Effector memory CD4-positive, alpha-beta T cell (primary cell): ENCODE measurements around the gene SH2D2A.
A peak's percentile ranks its signal among the peaks of the same experiment; 100 is the strongest.

Experiments used
- DNase-seq, 3 donors: peaks; one replicate each; pipeline ENCODE4 v3.0.0-alpha.2; 2020
- H3K27ac ChIP-seq: 2 replicates; pipeline ENCODE4 v1.7.0; 2013; ENCODE audit warnings: mild to moderate bottlenecking, low read length, moderate library complexity; ENCODE audit not compliant: insufficient read depth, poor library complexity, severe bottlenecking
- H3K27me3 ChIP-seq: replicated peaks from 2 replicates; pipeline ENCODE4 v1.7.0; 2013; ENCODE audit warnings: mild to moderate bottlenecking, low read length; ENCODE audit not compliant: insufficient read depth, control insufficient read depth, poor library complexity, severe bottlenecking
- H3K36me3 ChIP-seq: 2 replicates; pipeline ENCODE4 v1.7.0; 2013; ENCODE audit warnings: mild to moderate bottlenecking, low read length, moderate library complexity; ENCODE audit not compliant: control insufficient read depth, insufficient read depth
- H3K4me1 ChIP-seq: 2 replicates; pipeline ENCODE4 v1.7.0; 2013; ENCODE audit warnings: low read length, mild to moderate bottlenecking; ENCODE audit not compliant: control insufficient read depth, insufficient read depth, poor library complexity, severe bottlenecking
- H3K4me3 ChIP-seq: 2 replicates; pipeline ENCODE4 v1.7.0; 2013; ENCODE audit warnings: low read length, low read depth, mild to moderate bottlenecking; ENCODE audit not compliant: insufficient read depth, poor library complexity, severe bottlenecking
- H3K9me3 ChIP-seq: 2 replicates; pipeline ENCODE4 v1.7.0; 2013; ENCODE audit warnings: mild to moderate bottlenecking, low read length, moderate library complexity; ENCODE audit not compliant: control insufficient read depth
- total RNA-seq, 3 donors: gene quantifications; one replicate each; lab custom pipeline; 2026; lab: John Stamatoyannopoulos, UW

Gene SH2D2A
- total RNA-seq: 69.5 to 116 (median 114) reads per million in 3 donors

GRCh38 chr1:156816561-156817328 is at the start of gene SH2D2A:
Gene SH2D2A, minus strand, starts transcription at chr1:156816848. Its CDS starts 140 bp downstream, at chr1:156816708.
- DNase-seq: peak; percentile 96 to 97 (median 96)
- H3K27ac ChIP-seq: peak within 1 kb of the TSS; percentile 99
- peaks cover 50% of the 10 kb centered on the region for H3K4me1 ChIP-seq
- no peaks in the 10 kb centered on the region for H3K9me3 ChIP-seq
- peaks cover 12% of the 10 kb centered on the region for H3K36me3 ChIP-seq
- no peaks in the 10 kb centered on the region for H3K27me3 ChIP-seq
- H3K4me3 ChIP-seq: peak within 1 kb of the TSS; percentile 55

- DNase-seq: no peak
- peaks cover 12% of the 10 kb centered on the region for H3K4me1 ChIP-seq
- H3K4me3 ChIP-seq: no peak overlapping the region
- no peak overlapping the region for H3K27ac ChIP-seq
- H3K36me3 ChIP-seq: no peaks in the 10 kb centered on the region
- H3K27me3 ChIP-seq: peaks cover 30% of the 10 kb centered on the region
- H3K9me3 ChIP-seq: no peaks in the 10 kb centered on the region
These were observed 49.2 kb upstream of the SH2D2A start for GRCh38 chr1:156865865-156866248.

GRCh38 chr1:156865258-156865657 is 48.6 kb upstream of the SH2D2A start:
- Histone ChIP-seq H3K4me3 (no peak overlapping the region), H3K27me3 (peaks cover 33% of the 10 kb centered on the region), H3K27ac (no peak overlapping the region), H3K36me3 (no peaks in the 10 kb centered on the region), H3K9me3 (no peaks in the 10 kb centered on the region), H3K4me1 (peaks cover 18% of the 10 kb centered on the region)
- no peak for DNase-seq

- no peaks in the 10 kb centered on the region for H3K9me3 ChIP-seq
- DNase-seq: no peak
- H3K27ac ChIP-seq: no peak overlapping the region
- no peak overlapping the region for H3K4me3 ChIP-seq
- H3K4me1 ChIP-seq: peaks cover 23% of the 10 kb centered on the region
- peaks cover 33% of the 10 kb centered on the region for H3K27me3 ChIP-seq
- H3K36me3 ChIP-seq: no peaks in the 10 kb centered on the region
These were observed 48.1 kb upstream of the SH2D2A start for GRCh38 chr1:156864796-156865195.

GRCh38 chr1:156863631-156864030 is 47.0 kb upstream of the SH2D2A start:
- Histone ChIP-seq H3K27ac (no peak overlapping the region), H3K36me3 (no peaks in the 10 kb centered on the region), H3K27me3 (peaks cover 33% of the 10 kb centered on the region), H3K4me3 (no peak overlapping the region), H3K9me3 (no peaks in the 10 kb centered on the region), H3K4me1 (peaks cover 30% of the 10 kb centered on the region)
- DNase-seq: no peak

- peaks cover 33% of the 10 kb centered on the region for H3K27me3 ChIP-seq
- H3K36me3 ChIP-seq: no peaks in the 10 kb centered on the region
- peaks cover 30% of the 10 kb centered on the region for H3K4me1 ChIP-seq
- H3K4me3 ChIP-seq: no peak overlapping the region
- DNase-seq: no peak
- H3K9me3 ChIP-seq: no peaks in the 10 kb centered on the region
- H3K27ac ChIP-seq: no peak overlapping the region
These were observed 46.5 kb upstream of the SH2D2A start for GRCh38 chr1:156862997-156863599.

GRCh38 chr1:156862584-156862983 is 45.9 kb upstream of the SH2D2A start:
- H3K36me3 ChIP-seq: no peaks in the 10 kb centered on the region
- peaks cover 33% of the 10 kb centered on the region for H3K27me3 ChIP-seq
- H3K9me3 ChIP-seq: no peaks in the 10 kb centered on the region
- H3K4me1 ChIP-seq: peaks cover 30% of the 10 kb centered on the region
- DNase-seq: no peak
- no peak overlapping the region for H3K4me3 ChIP-seq
- no peak overlapping the region for H3K27ac ChIP-seq

- H3K9me3 ChIP-seq: no peaks in the 10 kb centered on the region
- H3K36me3 ChIP-seq: no peaks in the 10 kb centered on the region
- H3K27me3 ChIP-seq: peaks cover 29% of the 10 kb centered on the region
- peak; percentile 38 to 46 (median 44) for DNase-seq
- H3K4me3 ChIP-seq: peak within 1 kb of the TSS; percentile 60
- H3K4me1 ChIP-seq: peaks cover 23% of the 10 kb centered on the region
- no peak within 1 kb of the TSS for H3K27ac ChIP-seq
These were observed 44.2 kb upstream of the SH2D2A start, which contains the start of gene NTRK1 for GRCh38 chr1:156860628-156861423. Gene NTRK1, plus strand, starts transcription at chr1:156860865. Its CDS starts 70 bp downstream, at chr1:156860935.

- Histone ChIP-seq H3K27ac (no peak overlapping the region), H3K4me1 (peaks cover 23% of the 10 kb centered on the region), H3K36me3 (no peaks in the 10 kb centered on the region), H3K27me3 (peaks cover 25% of the 10 kb centered on the region), H3K9me3 (no peaks in the 10 kb centered on the region), H3K4me3 (peak overlapping the region; percentile 60)
- DNase-seq: peak; percentile 20 to 45 (median 37)
These were observed 43.5 kb upstream of the SH2D2A start for GRCh38 chr1:156860113-156860627.
